ENCODE results near the gene ITPR3. TPM values are rescaled to one million over a fixed set of nuclear protein-coding genes. Genes with fewer than 3 reads are reported as not detected.

Gene ITPR3
- total RNA-seq, 1 donor from 2014 or later, result 0.34 TPM

- Mint-ChIP-seq H3K4me3 (ENCODE audit: unreplicated experiment) (peak overlapping the region; percentile 43), H3K4me1 (ENCODE audit: low read depth, unreplicated experiment) (peaks cover 65% of the 10 kb centered on the region), H3K27ac (ENCODE audit: unreplicated experiment) (peak overlapping the region; percentile 68), H3K9me3 (ENCODE audit: unreplicated experiment) (peaks cover 20% of the 10 kb centered on the region), H3K36me3 (ENCODE audit: unreplicated experiment) (no peaks in the 10 kb centered on the region), H3K27me3 (ENCODE audit: unreplicated experiment) (peaks cover 12% of the 10 kb centered on the region)
- DNase-seq, result no peak
- no peak for TF ChIP-seq CTCF (IDR thresholded peaks at IDR 0.05; ENCODE audit: partially characterized antibody, unreplicated experiment)
Measured at GRCh38 chr6:33696548-33697518, 75.7 kb downstream of the ITPR3 start.

- no peaks in the 10 kb centered on the region for H3K36me3 Mint-ChIP-seq (ENCODE audit: unreplicated experiment)
- peaks cover 15% of the 10 kb centered on the region for H3K9me3 Mint-ChIP-seq (ENCODE audit: unreplicated experiment)
- H3K27ac Mint-ChIP-seq (ENCODE audit: unreplicated experiment), result no peak overlapping the region
- TF ChIP-seq CTCF (IDR thresholded peaks at IDR 0.05; ENCODE audit: partially characterized antibody, unreplicated experiment), result no peak
- no peak for DNase-seq
- peaks cover 62% of the 10 kb centered on the region for H3K4me1 Mint-ChIP-seq (ENCODE audit: low read depth, unreplicated experiment)
- H3K27me3 Mint-ChIP-seq (ENCODE audit: unreplicated experiment), result peaks cover 12% of the 10 kb centered on the region
- H3K4me3 Mint-ChIP-seq (ENCODE audit: unreplicated experiment), result no peak overlapping the region
Measured at GRCh38 chr6:33697845-33698244, 76.7 kb downstream of the ITPR3 start.

- Mint-ChIP-seq H3K27ac (ENCODE audit: unreplicated experiment) (no peak overlapping the region), H3K36me3 (ENCODE audit: unreplicated experiment) (no peaks in the 10 kb centered on the region), H3K4me1 (ENCODE audit: low read depth, unreplicated experiment) (peaks cover 57% of the 10 kb centered on the region), H3K9me3 (ENCODE audit: unreplicated experiment) (peaks cover 15% of the 10 kb centered on the region), H3K4me3 (ENCODE audit: unreplicated experiment) (no peak overlapping the region), H3K27me3 (ENCODE audit: unreplicated experiment) (peaks cover 12% of the 10 kb centered on the region)
- DNase-seq, result no peak
- no peak for TF ChIP-seq CTCF (IDR thresholded peaks at IDR 0.05; ENCODE audit: partially characterized antibody, unreplicated experiment)
Measured at GRCh38 chr6:33698494-33698893, 77.4 kb downstream of the ITPR3 start.

- H3K27me3 Mint-ChIP-seq (ENCODE audit: unreplicated experiment), result peaks cover 10% of the 10 kb centered on the region
- H3K4me3 Mint-ChIP-seq (ENCODE audit: unreplicated experiment), result no peak overlapping the region
- DNase-seq, result no peak
- TF ChIP-seq CTCF (IDR thresholded peaks at IDR 0.05; ENCODE audit: partially characterized antibody, unreplicated experiment), result no peak
- H3K4me1 Mint-ChIP-seq (ENCODE audit: low read depth, unreplicated experiment), result peaks cover 53% of the 10 kb centered on the region
- no peak overlapping the region for H3K27ac Mint-ChIP-seq (ENCODE audit: unreplicated experiment)
- H3K36me3 Mint-ChIP-seq (ENCODE audit: unreplicated experiment), result no peaks in the 10 kb centered on the region
- peaks cover 13% of the 10 kb centered on the region for H3K9me3 Mint-ChIP-seq (ENCODE audit: unreplicated experiment)
Measured at GRCh38 chr6:33699131-33699530, 78.0 kb downstream of the ITPR3 start.

- TF ChIP-seq CTCF (IDR thresholded peaks at IDR 0.05; ENCODE audit: partially characterized antibody, unreplicated experiment), result no peak
- peaks cover 8% of the 10 kb centered on the region for H3K9me3 Mint-ChIP-seq (ENCODE audit: unreplicated experiment)
- no peak for DNase-seq
- H3K27ac Mint-ChIP-seq (ENCODE audit: unreplicated experiment), result peak overlapping the region; percentile 77
- H3K36me3 Mint-ChIP-seq (ENCODE audit: unreplicated experiment), result no peaks in the 10 kb centered on the region
- peaks cover 5% of the 10 kb centered on the region for H3K27me3 Mint-ChIP-seq (ENCODE audit: unreplicated experiment)
- peaks cover 47% of the 10 kb centered on the region for H3K4me1 Mint-ChIP-seq (ENCODE audit: low read depth, unreplicated experiment)
- no peak overlapping the region for H3K4me3 Mint-ChIP-seq (ENCODE audit: unreplicated experiment)
Measured at GRCh38 chr6:33699739-33700138, 78.6 kb downstream of the ITPR3 start.

All from glutamatergic neuron (in vitro differentiated cells).